HEK293T (cell line): ENCODE measurements around the gene RBM11.

ENCODE experiments used
- BHLHE40 ChIP-seq: fragments of 450-650 bp; IDR thresholded peaks from 2 replicates; pipeline ENCODE4 v1.6.1; 2016; ENCODE audit warnings: mild to moderate bottlenecking, moderate library complexity, borderline replicate concordance
- FOXA1 ChIP-seq: fragments of 450-650 bp; IDR thresholded peaks from 2 replicates; pipeline ENCODE4 v1.6.1; 2016; ENCODE audit warnings: mild to moderate bottlenecking
- FOXK2 ChIP-seq: fragments of 450-650 bp; IDR thresholded peaks from 2 replicates; pipeline ENCODE4 v1.6.1; 2016; ENCODE audit warnings: mild to moderate bottlenecking
- HDGF ChIP-seq: fragments of 450-650 bp; IDR thresholded peaks from 2 replicates; pipeline ENCODE4 v1.6.1; 2017; ENCODE audit warnings: antibody characterized with exemption, borderline replicate concordance
- NFRKB ChIP-seq: fragments of 450-650 bp; IDR thresholded peaks from 2 replicates; pipeline ENCODE4 v1.6.1; 2016; ENCODE audit warnings: mild to moderate bottlenecking, moderate library complexity
- SP1 ChIP-seq: fragments of 450-650 bp; IDR thresholded peaks from 2 replicates; pipeline ENCODE4 v1.6.1; 2017
- SUZ12 ChIP-seq: fragments of 450-650 bp; IDR thresholded peaks from 2 replicates; pipeline ENCODE4 v1.6.1; 2016; ENCODE audit warnings: mild to moderate bottlenecking
- TARDBP ChIP-seq: fragments of 450-650 bp; IDR thresholded peaks from 2 replicates; pipeline ENCODE4 v1.6.1; 2016

DNA sequence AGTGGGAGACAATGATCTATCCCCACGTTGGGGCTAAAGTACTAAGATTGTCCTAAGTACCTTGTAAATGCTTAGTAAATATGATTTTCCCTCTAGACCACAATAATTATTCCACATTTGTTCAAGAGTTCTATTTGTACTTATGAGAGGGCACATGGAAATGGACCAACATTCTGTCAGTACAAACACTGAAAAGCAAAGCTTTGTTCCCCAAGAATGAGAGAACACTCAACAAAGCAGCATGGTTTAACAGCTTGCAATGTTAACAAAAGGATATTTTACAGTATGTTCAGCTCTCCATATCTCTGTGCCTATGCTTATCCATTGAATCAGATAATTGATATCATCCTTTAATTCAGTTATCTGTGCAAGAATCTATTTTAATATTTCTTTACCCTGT, 35.4 kb downstream of the RBM11 start:
- TF ChIP-seq TARDBP (no peak), BHLHE40 (no peak), SUZ12 (no peak), HDGF (no peak), FOXK2 (no peak), FOXA1 (no peak), NFRKB (no peak), SP1 (no peak)
